ENCODE data around the gene SCRN2.
A peak's percentile ranks its signal among the peaks of the same experiment; 100 is the strongest.

The SCRN2 gene

DNA sequence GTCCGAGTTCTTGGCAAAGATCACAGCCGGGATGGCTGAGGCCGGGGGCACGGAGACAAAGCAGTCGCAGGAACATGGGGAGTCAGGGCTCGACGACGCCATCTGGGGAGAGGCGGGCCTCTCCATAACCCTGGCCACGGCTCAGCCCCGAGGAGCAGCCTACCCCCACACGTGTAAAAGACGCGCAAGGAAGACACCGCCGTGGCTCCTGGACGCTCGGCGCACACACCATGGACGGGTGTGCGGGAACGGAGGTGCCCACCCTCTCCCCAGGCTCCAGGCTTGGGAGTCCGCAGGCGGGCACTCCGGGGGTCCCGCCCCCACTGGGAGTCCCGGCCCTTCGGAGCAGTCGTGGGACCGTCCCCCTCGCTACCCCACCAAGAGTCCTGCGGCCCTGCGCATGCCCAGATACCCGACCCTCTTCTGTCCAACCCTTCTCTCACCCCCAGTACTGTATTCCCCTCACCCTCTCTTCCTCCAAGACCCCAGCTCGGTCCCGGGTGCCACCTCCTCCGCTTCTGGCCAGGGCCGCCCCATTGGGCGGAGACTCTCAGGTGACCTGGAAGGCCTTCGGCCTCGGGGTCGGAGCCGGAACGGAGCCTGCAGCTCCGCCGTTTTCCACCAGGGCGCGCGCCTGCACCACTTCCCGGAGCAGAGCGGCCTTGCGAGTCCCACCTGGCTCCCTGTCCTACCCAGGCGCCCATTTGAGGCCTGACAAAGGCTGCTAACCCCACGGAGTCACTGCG lies at the start of gene SCRN2:
SCRN2 (minus strand) TSS at position 532 of the 746 bp plus-strand sequence; CDS start at position 102, 430 bp downstream.
- peak; percentile 78 to 88 for DNase-seq (ENCODE audit: low read depth in 2 of 2)

DNA sequence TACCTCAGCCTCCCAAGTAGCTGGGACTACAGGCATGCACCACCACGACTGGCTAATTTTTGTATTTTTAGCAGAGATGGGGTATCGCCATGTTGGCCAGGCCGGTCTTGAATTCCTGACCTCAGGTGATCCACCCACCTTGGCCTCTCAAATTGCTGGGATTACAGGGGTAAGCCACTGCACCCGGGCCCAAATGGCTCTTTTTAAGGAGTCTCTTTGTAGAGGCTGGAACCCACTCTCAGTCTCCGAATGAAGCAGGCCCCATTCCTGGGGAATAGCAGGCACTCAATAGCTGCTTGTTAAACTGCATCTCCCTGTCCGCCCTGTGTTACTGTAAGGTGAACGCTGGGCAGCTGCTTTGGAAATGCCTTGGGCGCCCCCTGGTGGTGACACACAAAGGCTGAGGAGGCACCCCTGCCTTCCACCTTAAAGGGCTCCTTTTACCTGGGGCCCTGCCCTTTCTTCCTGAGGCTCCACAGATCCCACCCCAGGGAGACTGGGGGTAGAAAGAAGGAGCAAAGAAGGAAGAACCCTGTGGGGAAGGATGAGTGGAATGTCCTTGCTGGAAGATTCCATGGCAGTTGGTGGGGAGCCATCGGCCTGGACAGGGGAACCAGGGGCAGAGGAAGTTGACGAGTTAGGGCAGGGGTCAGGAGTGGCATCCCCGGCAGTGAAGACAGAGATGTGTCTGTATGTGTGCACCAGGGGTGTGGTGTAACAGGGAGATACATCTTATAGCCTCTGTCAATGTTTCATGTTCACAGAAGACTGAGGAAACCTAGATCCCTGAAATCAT lies 48.9 kb upstream of the SCRN2 start:
- DNase-seq (ENCODE audit: low read depth in 2 of 2), result peak; percentile 92 to 94

DNA sequence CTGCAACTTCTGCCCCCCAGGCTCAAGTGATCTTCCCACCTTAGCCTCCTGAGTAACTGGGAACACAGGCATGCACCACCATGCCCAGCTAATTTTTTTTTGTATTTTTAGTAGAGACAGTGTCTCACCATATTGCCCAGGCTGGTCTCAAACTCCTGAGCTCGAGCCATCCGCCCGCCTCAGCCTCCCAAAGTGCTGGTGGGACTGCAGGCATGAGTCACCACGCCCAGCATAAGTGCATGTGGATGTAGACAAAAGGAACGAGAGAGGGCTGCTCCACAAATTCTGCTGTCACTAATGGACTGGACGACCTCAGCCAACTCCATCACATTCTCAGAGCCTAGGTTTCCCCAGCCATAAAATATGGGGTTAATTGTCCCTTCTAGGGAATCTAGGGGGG lies 47.2 kb upstream of the SCRN2 start:
- no peak for DNase-seq (ENCODE audit: low read depth in 2 of 2)

DNA sequence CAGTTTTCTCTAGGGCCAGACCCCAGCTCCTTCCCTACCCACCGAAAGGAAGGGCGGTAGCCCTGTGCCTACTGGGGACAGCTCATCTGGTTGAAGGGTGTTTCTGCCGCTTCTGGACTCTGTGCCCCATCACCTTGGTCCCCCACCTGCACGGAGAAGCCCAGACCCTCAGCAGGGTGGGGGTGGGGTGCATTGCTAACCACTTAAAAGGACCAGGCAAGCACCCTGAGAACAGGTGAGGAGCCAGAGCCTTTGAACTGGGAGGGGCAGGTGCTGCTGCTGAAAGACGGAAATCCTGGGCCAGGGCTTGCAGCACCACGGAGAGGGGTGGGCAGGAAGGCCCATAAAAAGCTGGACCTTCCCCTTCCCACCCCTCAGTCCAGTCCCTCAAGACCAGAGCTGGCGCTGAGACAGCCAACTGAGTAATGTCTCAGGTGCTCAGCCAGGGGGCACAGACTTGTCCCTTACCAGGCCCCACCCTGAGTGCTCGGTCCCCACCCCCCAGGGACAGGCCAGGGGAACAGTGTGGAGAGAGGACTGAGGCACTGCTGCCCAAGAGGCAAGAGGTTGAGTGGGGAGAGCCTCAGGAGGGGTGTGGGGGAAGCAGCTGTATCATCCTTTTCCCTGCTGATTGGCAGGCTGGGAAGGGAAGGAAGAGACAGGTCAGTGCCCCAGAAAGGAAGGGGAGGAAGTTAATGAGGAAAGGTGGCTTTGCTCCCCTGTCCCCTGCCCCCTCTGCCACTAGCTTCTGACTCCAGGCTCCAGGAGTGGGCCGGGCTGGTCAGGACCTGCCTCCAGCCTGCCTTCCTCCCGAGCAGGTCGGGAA lies 44.0 kb upstream of the SCRN2 start:
- no peak for DNase-seq (ENCODE audit: low read depth in 2 of 2)

DNA sequence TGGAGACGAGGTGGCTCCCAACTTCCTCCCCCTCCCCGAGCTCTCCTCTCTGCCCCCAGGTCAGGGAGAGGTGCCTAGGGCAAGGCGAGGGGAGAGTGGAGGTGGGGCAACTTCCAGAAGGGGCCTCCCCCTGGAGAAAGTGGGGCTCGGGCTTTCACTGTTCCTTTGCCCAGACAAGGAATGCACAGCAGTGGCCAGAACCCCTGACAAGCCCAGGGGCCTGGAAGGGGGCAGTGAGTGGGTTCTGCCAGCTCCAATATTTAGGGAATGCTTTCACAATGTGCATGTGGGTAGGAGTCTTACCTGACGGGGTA lies 43.3 kb upstream of the SCRN2 start:
- no peak for DNase-seq (ENCODE audit: low read depth in 2 of 2)

DNA sequence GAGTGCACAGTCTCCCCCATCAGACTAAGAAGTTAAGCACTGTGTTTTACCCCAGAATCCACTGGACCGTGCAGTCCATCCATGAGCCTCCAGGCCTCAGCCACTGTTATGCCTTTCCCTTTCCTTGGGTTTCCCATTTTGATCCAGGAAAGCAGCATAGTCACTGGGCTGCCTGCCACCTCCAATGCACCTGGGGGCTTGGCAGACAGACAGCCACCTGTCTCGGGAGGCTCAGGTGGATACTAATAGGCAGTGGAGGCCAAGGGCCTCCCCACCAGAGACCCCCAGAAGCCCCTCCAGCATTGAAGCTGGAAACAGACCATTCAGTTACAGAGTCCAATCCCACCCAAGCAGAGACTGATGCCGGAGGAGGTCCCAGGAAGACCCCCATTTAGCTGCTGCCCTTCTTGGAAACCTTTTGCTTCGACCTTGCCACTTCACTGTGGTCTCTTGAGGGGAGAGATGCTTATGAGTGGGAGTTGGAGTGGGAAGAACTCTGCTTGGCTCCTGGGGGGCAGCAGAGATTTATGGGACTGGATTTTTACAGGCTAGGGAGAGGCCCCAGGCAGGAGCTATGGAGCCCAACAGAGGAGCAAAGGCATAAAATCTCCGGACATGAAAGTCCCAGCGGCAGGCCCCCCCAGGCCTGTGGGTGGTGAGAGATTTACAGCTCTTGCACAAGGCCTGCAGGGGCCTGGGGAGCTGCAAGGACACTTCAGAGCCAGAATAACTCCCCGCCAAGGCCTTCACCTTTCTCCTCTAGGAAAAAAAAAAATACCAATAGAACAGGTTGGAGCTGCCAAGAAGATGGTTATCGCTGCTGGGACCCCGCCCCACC lies 42.7 kb upstream of the SCRN2 start:
- DNase-seq (ENCODE audit: low read depth in 2 of 2), result no peak

DNA sequence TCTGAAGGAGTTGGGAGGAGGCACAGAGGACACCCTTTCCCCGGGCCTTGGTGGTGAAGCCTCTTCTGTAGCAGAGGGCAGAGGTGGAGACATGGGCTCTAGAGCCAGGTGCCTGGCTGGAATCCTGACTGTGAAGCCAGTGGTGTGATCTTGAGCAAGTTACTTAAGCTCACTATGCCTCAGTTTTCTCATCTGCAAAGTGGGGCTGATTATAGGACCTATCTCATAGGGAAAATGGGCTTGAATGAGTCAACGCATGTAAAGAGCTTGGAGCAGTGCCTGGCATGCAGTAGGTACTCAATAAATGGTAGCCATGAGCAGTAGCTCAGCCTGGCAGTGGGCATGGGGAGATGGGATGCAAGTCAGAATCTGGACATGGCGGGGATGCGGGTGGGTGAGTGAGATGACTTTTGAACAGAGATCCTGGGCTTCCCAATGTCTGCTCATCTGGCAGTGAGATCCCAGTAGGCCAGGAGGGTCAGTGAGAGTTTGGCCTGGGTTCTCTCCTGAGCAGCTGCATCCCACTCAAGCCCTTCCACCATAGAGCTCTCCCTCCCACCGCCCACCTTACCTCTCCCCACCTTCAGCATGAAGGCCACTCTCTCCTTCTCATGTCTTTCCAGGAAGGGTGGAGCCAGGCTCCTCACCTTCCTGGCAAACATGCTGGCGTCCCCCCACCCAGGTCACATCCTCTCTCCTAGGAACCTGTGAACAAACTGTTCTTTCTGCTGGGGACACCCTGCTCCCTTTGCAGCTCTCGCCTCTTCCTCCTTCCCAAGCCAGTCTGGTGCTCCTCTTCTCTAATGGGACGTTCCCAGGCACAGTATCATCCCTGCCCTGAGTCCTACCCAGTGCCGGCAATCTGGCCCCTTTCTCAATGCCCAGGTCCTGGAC lies 41.9 kb upstream of the SCRN2 start:
- DNase-seq (ENCODE audit: low read depth in 2 of 2), result no peak

DNA sequence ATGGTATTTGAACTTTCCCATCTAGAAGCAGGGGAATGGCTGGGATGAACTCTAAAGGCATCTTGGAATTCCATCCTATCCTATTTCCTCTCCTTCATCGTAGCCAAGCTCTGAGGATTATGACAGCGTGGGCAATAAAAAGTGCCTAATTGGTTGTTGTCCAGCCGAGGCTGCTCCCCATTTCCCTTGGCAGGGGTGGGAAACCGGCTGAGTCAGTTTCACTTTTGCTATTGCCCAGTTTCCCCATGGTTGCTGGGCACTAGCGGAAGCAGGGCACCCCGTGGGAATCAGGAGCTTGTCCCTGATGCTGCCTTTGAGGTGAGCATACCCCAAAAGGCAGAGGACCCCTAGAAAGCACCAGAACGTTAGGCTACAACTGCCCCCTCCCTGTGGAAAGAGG lies 41.2 kb upstream of the SCRN2 start:
- DNase-seq (ENCODE audit: low read depth in 2 of 2), result no peak

DNA sequence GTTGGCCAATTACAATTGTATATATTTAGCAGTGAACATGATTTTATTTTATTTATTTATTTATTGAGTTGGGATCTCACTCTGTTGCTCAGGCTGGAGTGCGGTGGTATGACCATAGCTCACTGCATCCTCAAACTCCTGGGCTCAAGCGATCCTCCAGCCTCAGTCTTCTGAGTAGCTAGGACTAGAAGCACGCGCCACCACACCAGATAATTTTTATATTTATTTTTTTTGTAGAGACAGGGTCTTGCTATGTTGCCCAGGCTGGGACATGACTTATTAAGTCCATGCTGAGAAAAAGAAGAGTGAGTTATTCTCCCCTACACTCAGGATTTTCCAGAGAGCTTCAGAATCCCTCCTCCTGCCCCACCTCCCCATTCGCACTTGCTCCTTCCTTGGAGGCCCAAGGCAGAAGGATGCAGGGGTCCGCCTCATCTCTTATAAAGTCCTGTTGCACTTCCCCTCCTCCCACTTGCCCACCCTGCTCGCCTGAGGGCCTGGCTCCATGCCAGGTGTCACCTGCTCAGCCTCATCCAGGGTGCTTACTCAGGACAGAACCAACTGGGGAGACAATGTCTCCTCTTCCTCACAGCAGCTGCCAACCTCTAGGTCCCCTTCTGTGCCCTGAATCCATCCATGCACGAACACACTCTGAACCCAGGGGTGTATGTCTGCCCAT lies 38.8 kb upstream of the SCRN2 start:
- no peak for DNase-seq (ENCODE audit: low read depth in 2 of 2)

DNA sequence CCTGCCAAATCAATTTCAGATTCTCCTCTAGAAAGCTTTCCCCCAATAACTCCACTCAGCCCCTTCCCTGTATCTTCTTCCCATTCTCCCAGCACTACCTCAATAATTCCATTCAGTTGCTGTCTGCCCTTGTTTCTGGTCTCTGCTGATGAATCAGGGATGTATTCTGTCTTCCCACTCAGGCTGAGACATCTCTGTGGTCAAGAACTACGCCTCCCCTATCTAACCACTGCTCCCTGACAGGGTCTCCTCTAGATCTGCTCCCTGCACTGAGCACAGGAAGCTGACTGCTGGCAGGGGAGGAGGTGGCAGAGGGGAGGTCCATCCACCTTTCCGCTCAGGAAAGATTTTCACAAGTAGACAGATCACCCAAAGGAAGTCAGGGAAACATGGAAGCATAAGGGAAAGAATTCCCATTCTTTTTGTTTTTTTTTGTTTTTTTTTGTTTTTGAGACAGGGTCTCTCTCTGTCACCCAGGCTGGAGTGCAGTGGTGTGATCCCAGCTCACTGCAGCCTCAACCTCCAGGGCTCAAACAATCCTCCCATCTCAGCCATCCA lies 38.0 kb upstream of the SCRN2 start:
- DNase-seq (ENCODE audit: low read depth in 2 of 2), result no peak

DNA sequence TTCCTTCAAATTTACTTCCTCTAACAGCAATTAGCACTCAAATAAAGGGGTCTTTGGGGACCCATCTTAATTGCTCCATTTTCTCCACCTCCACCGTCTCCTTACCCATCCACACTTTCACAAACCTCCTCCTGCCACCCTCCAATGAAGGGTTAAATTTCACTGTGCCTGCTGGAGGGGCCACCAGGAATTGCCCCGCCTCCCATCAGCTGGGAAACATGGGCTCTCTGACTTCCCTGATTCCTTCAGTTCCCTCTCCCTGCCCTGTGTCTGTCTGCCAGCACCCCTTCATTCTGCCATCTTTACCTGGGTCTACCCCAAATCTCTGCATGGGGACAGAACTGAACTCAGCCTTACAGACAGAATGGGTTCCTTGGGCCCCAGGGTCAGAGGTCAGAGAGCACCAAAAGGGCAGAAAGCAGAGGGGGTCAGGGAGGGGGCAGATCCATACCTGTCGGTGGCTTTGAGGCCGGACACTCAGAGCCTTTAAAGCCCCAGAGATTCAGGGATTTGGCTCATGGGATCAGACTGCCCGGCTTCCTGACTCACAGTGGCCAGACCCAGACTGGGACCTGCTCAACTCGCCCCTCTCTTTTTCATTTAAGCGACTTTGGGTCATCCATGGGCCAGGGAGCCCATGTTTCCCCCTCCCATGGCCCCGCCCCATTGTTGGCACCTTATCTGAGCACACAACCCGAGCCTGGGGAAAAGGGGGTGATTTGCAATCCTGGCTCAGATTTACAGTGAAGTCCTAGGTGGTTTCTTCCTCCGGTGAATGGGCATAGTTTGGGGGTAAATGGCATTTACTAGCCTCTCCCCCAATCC lies 37.3 kb upstream of the SCRN2 start:
- no peak for DNase-seq (ENCODE audit: low read depth in 2 of 2)

DNA sequence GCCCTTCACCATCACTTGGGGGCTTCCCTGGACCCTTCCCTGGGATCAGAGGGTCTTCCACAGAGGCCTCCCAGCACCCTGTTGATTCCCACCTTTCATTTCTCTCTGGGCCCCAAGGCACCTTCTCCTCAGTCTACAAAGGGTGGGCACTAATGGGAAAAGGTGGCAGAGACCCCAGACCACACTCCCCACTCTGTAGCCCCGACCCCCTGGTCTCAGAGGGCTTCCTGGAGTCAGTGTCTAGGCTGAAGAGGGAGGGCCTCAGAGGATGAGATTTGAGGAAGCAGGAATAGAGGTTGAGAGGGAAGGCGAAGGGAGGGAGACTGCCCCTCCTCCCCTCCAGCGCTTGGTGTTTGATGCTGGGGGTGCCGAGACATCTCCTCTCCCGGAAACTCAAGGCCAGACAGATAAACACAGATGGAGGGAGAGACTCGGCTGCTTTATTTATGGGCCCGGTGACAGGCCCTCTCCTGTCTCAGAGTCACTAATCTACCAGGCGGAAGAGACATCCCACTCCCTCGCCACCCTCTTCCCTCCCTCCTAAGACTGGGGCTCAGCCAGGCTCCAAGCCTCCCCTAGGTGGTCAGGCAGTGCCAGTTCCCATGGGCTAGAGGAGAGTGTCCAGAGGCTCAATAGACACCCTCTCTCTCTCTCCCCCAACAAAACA lies 36.4 kb upstream of the SCRN2 start:
- no peak for DNase-seq (ENCODE audit: low read depth in 2 of 2)

DNA sequence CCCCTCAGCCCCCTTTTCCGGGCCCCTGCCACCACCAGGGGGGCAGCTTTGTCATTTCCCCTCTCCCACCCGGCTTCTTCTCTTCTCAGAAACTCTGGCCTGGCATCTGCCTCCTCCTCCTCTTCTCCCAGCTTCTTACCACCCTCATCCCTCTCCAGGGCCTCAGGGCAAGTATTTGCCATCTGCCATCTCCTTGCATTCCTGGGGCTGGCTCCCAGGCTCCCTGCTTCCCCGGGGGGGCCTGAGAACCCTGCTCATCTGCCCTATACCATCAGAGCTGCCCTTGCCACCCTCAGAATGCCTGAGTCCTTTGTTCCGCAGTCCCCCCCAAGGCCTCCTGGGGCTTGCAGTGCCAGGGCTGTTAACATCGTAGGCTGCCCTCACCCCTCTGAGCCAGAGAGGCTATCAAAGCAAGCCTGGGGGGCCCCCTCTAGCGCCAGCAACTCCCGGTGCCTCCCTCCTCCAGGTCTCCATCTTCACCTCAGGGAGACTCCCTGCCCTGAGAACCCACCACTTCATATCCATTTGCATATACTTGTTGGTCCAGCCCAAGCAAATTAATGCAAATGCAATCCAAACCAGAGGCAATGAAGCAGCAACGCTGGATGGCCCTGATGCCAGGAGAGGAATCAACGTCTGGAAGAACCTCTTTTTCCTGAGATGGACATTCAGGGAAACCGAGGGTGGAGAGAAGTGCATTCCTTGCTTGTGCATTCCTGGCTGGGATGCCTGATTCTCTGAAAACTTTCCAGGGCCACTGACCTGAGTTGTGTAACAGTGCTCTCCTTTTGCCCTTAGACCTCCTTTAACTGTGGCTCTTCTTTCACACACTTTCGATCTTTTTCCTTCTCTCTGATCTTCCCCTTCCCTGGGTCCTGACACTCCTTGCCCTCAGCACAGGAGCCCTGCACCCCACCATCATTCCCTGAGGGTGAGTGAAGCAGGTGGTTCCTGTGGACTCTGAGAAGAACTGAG lies 34.2 kb upstream of the SCRN2 start:
- no peak for DNase-seq (ENCODE audit: low read depth in 2 of 2)

DNA sequence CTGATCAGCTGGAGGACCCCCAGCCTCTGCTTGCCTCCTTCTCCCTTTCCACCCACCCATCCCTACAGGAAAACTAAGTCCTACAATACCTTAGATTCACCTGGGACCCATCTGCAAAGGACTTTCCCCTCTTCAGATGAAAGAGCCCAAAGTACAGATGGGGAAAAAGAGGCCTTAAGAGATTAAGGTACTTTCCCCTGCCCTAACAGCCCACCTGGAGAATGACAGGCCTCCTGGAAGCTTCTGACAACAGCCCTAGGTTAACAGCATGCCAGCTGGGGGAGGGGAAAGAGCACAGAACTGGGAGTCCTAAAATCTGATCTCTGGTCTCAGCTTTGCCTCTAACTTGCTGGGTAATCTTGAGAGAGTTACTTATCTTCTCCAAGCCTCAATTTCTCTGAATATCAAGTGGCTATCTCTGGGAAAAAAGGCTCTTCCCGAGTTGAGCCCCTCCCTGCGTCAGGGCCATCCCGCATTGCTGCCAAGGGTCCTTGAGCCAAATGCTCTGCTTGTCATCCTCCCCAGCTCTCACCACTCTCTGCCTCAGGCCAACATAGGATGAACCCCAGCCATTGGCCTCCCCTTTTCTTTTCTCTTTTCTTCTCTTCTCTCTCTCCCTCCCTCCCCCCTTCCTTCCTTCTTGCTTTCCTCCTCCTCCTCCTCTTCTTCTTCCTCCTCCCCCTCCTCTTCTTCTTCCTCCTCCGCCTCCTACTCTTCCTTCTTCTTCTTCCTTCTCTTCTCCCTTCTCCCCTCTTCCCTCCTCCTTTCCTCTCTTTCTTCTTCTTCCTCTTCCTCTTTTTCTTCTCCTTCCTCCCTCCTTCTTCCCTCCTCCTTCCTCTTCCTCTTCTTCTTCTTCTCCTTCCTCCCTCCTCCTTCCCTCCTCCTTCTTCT lies 32.4 kb upstream of the SCRN2 start:
- DNase-seq (ENCODE audit: low read depth in 2 of 2), result no peak

DNA sequence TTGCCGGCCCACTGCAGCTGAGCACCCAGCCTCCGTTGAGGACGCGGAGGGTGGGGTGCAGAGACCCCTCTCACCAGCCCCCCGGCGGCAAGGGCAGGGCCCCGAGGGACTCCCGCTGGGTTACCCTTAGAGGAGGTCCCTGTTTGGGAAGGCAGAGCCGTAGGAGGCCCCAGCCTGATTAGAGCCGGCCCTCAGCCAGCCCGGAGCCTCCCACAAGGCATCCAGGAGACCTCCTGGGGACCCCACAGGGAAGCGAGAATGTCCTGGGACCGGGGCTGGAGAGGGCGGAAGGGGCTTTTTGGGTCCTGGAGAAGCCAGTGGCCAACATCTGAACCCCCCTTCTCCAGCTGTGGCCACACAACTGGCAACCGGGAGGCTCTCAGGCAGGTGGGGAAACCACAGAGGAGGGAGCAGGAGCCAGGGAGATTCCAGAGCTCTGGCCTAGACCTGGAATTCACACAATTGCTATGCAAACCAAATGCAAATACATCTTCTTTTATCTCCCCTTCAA lies 31.6 kb upstream of the SCRN2 start:
- DNase-seq (ENCODE audit: low read depth in 2 of 2), result no peak

Measured in activated CD4-positive, alpha-beta T cell treated with anti-CD3 and anti-CD28 coated beads for 24 hours (primary cell).